Measurements from ENCODE around the gene SMIM41.

DNA sequence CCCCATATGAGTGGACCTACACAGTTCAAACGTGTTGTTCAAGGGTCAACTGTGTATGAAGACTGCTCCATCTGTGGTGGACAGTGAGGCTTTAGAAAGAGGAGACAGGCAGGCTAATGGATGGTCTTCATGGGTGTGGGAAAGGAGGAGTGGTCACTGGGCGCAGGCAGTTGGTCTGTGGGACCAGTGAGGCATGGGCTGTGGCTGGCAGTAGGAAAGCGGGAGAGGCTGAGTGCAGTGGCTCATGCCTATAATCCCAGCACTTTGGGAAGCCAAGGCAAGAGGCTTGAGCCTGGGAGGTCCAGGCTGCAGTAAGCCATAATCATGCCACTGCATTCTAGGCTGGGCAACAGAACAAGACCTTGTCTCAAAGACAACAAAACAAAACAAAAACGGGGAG is 30.2 kb upstream of the SMIM41 start:
- TF ChIP-seq POLR2A (IDR thresholded peaks at IDR 0.05): no peak
- TF ChIP-seq, protein P1, sequence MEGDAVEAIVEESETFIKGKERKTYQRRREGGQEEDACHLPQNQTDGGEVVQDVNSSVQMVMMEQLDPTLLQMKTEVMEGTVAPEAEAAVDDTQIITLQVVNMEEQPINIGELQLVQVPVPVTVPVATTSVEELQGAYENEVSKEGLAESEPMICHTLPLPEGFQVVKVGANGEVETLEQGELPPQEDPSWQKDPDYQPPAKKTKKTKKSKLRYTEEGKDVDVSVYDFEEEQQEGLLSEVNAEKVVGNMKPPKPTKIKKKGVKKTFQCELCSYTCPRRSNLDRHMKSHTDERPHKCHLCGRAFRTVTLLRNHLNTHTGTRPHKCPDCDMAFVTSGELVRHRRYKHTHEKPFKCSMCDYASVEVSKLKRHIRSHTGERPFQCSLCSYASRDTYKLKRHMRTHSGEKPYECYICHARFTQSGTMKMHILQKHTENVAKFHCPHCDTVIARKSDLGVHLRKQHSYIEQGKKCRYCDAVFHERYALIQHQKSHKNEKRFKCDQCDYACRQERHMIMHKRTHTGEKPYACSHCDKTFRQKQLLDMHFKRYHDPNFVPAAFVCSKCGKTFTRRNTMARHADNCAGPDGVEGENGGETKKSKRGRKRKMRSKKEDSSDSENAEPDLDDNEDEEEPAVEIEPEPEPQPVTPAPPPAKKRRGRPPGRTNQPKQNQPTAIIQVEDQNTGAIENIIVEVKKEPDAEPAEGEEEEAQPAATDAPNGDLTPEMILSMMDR (IDR thresholded peaks at IDR 0.05): no peak
